Cardiac fibroblast (primary cell): ENCODE measurements around the gene HSD17B11.
A peak's percentile ranks its signal among the peaks of the same experiment; 100 is the strongest.
"Not testable (repeated sequence)": the region's sequence is repeated elsewhere in the genome, so short reads cannot be mapped to it uniquely, and the experiment has no call there.

Experiments used
- DNase-seq, 2 donors: peaks; one replicate each; pipeline versions ENCODE4 v3.0.0 to v3.0.0-alpha.2; 2010; ENCODE audit warnings: low read depth in 2 of 2
- H3K4me3 ChIP-seq, 2 donors: replicated peaks in 1 of 2; 1 replicate in 1 of 2; 2 replicates in 1 of 2; pipeline ENCODE4 v1.5.1; 2011; ENCODE audit warnings: low read depth in 2 of 2, low read length in 2 of 2, mild to moderate bottlenecking in 2 of 2, moderate library complexity in 1 of 2
- TF ChIP-seq, protein P1 (sequence below): IDR thresholded peaks from one replicate; pipeline ENCODE4 v1.5.1; 2011; ENCODE audit warnings: low read depth, mild to moderate bottlenecking, low read length, inconsistent platforms

HSD17B11 gene

DNA sequence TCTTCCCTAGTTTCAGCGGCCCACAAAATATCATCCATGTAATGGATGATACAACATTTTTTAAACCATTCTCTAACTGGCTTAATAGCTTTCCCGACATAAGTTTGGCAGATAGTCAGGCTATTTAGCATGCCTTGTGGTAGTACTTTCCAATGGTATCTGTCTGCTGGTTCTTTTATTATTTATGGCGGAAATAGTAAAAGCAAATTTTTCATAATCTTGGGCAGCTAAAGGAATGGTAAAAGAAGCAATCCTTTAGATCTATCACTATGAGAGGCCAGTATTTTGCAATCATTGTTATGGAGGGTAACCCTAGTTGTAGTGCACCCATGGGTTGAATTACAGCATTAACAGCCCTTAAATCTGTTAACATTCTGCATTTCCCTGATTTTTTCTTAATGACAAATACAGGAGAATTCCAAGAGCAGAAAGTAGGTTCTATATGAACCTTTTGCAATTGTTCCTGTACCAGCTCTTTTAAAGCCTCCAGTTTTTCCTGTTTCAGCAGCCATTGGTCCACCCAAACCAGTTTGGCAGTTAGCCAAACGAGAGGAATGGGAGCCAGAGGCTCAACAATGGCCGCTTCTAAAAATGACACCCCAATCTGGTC is 14.3 kb upstream of the HSD17B11 start:
- H3K4me3 ChIP-seq, result no peak overlapping the region
- TF ChIP-seq, protein P1, sequence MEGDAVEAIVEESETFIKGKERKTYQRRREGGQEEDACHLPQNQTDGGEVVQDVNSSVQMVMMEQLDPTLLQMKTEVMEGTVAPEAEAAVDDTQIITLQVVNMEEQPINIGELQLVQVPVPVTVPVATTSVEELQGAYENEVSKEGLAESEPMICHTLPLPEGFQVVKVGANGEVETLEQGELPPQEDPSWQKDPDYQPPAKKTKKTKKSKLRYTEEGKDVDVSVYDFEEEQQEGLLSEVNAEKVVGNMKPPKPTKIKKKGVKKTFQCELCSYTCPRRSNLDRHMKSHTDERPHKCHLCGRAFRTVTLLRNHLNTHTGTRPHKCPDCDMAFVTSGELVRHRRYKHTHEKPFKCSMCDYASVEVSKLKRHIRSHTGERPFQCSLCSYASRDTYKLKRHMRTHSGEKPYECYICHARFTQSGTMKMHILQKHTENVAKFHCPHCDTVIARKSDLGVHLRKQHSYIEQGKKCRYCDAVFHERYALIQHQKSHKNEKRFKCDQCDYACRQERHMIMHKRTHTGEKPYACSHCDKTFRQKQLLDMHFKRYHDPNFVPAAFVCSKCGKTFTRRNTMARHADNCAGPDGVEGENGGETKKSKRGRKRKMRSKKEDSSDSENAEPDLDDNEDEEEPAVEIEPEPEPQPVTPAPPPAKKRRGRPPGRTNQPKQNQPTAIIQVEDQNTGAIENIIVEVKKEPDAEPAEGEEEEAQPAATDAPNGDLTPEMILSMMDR, result no peak
- DNase-seq, result no peak

DNA sequence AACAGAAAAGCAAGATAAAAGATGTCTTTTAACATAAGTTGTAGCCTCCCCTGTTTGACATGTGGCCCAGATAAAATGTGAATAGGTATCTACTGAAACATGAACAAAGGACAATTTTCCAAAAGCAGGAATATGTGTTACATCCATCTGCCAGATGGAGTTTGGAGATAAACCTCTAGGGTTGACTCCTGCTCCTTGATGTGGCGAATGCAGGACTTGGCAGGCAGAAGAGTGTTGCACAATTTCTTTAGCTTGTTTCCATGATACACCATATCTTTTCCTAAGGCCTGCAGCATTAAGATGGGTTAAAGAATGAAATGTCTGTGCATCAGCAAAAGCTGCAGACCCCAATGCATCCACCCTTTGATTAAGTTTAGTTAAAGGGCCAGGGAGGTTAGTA is 12.7 kb upstream of the HSD17B11 start:
- DNase-seq, result peak; percentile 22 to 58
- not testable (repeated sequence) for H3K4me3 ChIP-seq

DNA sequence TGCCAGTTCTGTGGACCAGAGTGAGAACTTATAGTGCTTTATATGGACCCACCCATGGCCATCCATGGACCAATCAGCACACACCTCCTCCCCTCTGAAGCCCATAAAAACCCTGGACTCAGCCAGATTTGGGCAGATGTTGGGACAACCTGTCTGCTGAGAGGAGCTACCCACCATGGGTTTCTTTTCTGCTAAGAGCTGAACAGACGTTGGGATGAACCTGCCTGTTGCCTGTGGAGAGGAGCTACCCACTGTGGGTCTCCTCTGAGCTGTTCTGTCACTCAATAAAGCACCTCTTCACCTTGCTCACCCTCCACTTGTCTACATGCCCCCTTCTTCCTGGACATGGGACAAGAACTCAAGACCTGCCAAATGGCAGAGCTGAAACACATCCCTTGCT is 9.0 kb upstream of the HSD17B11 start:
- TF ChIP-seq, protein P1, result no peak
- no peak overlapping the region for H3K4me3 ChIP-seq
- DNase-seq, result no peak

DNA sequence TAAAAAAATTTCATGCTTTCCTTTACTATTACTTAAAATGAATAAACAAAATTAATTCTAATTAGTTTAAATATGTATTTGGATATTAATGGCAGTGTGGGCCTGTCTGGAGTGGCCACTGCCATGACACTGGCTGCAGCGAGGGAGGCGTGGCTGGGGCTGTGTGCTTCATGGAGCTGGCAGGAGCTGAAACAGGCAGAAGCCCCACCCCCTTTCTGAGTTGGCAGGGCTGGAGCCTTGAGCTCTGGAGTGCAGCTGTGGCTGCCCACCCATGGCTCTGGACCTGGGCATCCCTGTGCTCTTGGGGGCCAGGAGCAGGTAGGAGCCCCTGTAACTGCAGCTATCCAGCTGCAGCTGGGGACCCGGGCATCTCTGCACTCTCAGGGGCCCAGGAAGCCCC is 8.2 kb upstream of the HSD17B11 start:
- DNase-seq, result no peak
- no peak overlapping the region for H3K4me3 ChIP-seq
- TF ChIP-seq, protein P1, result no peak

DNA sequence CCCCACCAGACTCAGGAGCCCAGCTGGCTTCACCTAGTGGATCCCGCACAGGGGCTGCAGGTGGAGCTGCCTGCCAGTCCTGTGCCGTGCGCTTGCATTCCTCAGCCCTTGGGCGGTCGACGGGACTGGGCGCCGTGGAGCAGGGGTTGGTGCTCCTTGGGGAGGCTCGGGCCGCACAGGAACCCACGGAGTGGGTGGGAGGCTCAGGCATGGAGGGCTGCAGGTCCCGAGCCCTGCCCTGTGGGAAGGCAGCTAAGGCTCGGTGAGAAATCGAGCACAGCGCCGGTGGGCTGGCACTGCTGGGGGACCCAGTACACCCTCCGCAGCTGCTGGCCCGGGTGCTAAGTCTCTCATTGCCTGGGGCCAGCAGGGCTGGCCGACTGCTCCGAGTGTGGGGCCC is 4.9 kb upstream of the HSD17B11 start:
- not testable (repeated sequence) for DNase-seq, H3K4me3 ChIP-seq

DNA sequence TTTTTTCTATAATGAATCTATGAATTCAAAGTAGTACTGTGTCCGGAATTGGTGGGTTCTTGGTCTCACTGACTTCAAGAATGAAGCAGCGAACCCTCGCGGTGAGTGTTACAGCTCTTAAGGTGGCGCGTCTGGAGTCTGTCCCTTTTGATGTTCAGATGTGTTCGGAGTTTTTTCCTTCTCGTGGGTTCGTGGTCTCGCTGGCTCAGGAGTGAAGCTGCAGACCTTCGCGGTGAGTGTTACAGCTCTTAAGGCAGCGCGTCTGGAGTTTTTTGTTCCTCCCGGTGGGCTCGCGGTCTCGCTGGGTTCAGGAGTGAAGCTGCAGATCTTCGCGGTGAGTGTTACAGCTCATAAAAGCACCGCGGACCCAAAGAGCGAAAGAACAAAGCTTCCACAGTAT is 4.1 kb upstream of the HSD17B11 start:
- not testable (repeated sequence) for H3K4me3 ChIP-seq, DNase-seq

DNA sequence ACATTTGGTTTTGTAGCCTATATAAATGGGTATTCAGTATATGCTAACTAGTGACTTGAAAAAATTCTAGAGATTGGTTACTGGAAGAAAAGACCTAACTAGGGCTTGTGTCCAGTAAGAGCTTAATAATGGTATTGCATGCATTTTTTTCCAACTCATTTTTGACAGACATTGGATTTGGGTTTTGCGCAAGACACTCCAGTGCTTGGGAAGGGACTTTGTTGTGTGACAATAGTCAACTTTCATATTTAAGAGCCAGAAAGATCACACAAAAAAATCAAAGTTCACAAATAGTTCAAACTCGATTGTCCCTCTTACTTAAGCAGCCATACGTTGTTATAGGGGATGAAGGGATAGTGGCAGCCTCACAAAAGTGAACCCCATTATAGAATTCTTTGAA is 1.2 kb upstream of the HSD17B11 start:
- TF ChIP-seq, protein P1, result no peak
- no peak overlapping the region for H3K4me3 ChIP-seq
- DNase-seq, result no peak

DNA sequence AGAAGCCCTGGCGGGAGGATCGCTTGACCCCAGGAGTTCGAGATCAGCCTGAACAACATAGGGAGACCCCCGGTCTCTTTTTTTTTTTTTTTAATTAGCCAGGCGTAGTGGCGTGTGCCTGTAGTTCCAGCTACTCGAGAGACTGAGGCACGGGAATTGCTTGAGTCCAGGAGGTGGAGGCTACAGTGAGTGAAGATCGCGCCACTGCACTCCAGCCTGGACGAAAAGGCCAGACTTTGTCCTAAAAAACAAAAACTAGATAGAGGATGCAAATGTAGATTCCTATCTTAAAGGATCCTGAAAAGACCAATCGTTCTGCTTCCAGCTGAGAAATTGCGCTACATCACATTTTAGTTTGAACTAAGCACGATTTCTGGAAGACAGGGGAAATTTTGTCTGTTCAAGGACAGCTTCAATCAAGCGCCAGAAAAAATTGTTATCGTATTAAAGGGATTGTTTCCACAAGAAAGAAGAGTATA is 627 bp upstream of the HSD17B11 start:
- DNase-seq, result no peak
- TF ChIP-seq, protein P1, result no peak
- H3K4me3 ChIP-seq, result peak overlapping the region; percentile 68 to 70
